ENCODE data around the gene LYRM4.

- no peak for TF ChIP-seq POLR2A (IDR thresholded peaks at IDR 0.05; ENCODE audit: low read length)
- TF ChIP-seq GATA1 (IDR thresholded peaks at IDR 0.05; ENCODE audit: low read depth, low read length), result no peak
Observed at GRCh38 chr6:5153186-5153585, 107.6 kb downstream of the LYRM4 start.

Data from erythroblast (primary cell).